ENCODE results near the gene AFAP1L1.

Gene AFAP1L1

DNA sequence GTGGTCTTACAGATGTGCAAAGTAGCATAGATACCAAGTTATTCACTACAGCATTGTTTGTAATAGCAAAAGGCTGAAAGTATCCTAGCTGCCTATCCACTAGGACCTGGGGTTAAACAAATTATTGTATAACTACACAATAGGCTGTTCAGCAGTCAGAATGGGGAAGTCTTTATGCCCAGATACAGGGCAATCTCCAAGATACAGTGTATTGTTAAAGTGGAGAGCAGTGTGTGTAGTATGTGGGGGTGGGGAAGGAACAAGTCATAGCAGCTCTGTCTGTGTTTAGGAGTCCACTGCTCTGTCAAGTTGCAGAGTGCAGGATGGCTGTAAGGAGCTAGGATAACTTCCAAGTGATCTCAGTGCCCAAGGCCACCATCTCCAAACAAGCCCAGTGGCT is 91.7 kb downstream of the AFAP1L1 start:
- Histone ChIP-seq H3K4me1 (ENCODE audit: control insufficient read depth in 1 of 2, insufficient read depth in 1 of 2, low read depth in 1 of 2, low read length in 1 of 2) (peaks cover 37 to 54% of the 10 kb centered on the region in 2 experiments), H3K4me3 (ENCODE audit: low read depth in 1 of 2, low read length in 1 of 2) (no peak overlapping the region), H3K27me3 (no peaks in the 10 kb centered on the region), H3K27ac (no peak overlapping the region), H3K36me3 (no peaks in the 10 kb centered on the region), H3K9me3 (no peaks in the 10 kb centered on the region)
- no peak for TF ChIP-seq CTCF (IDR thresholded peaks at IDR 0.05)

GRCh38 chr5:149363936-149364335 is 92.3 kb downstream of the AFAP1L1 start:
- Histone ChIP-seq H3K36me3 (no peaks in the 10 kb centered on the region), H3K4me1 (ENCODE audit: control insufficient read depth in 1 of 2, insufficient read depth in 1 of 2, low read depth in 1 of 2, low read length in 1 of 2) (peaks cover 32 to 48% of the 10 kb centered on the region in 2 experiments), H3K27me3 (no peaks in the 10 kb centered on the region), H3K4me3 (ENCODE audit: low read depth in 1 of 2, low read length in 1 of 2) (no peak overlapping the region), H3K9me3 (no peaks in the 10 kb centered on the region), H3K27ac (no peak overlapping the region)
- TF ChIP-seq CTCF (IDR thresholded peaks at IDR 0.05): no peak

DNA sequence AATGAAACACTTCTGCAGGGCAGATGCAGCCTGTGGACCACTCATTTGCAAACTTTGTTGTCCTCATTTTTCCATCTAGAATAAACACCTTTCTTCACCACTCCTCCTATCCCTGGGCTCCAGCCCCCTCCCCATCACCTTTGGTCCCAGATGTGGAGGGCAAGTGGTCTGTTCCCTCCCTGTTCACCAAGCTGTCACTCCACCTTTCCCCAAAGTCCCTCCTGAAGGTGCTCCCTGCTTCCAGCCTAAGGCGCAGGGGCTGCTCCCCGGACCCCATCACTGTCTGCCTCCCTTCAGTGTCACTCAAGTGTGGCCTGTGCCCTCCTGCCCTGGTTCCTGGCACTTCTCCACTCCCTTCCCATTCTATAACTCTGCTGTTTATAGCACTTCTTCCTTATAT is 93.1 kb downstream of the AFAP1L1 start:
- H3K9me3 ChIP-seq: no peaks in the 10 kb centered on the region
- no peak overlapping the region for H3K4me3 ChIP-seq (ENCODE audit: low read depth in 1 of 2, low read length in 1 of 2)
- H3K36me3 ChIP-seq: no peaks in the 10 kb centered on the region
- TF ChIP-seq CTCF (IDR thresholded peaks at IDR 0.05): no peak
- no peak overlapping the region for H3K27ac ChIP-seq
- H3K4me1 ChIP-seq (ENCODE audit: control insufficient read depth in 1 of 2, insufficient read depth in 1 of 2, low read depth in 1 of 2, low read length in 1 of 2): peaks cover 24 to 40% of the 10 kb centered on the region in 2 experiments
- no peaks in the 10 kb centered on the region for H3K27me3 ChIP-seq

- Histone ChIP-seq H3K4me3 (ENCODE audit: low read depth in 1 of 2, low read length in 1 of 2) (no peak overlapping the region), H3K27ac (no peak overlapping the region), H3K9me3 (no peaks in the 10 kb centered on the region), H3K36me3 (no peaks in the 10 kb centered on the region), H3K27me3 (no peaks in the 10 kb centered on the region), H3K4me1 (ENCODE audit: control insufficient read depth in 1 of 2, insufficient read depth in 1 of 2, low read depth in 1 of 2, low read length in 1 of 2) (peaks cover 17 to 33% of the 10 kb centered on the region in 2 experiments)
- TF ChIP-seq CTCF (IDR thresholded peaks at IDR 0.05): no peak
These were observed 93.8 kb downstream of the AFAP1L1 start for GRCh38 chr5:149365418-149365817.

- Histone ChIP-seq H3K27me3 (no peaks in the 10 kb centered on the region), H3K4me1 (ENCODE audit: control insufficient read depth in 1 of 2, insufficient read depth in 1 of 2, low read depth in 1 of 2, low read length in 1 of 2) (peaks cover 8 to 25% of the 10 kb centered on the region in 2 experiments), H3K9me3 (no peaks in the 10 kb centered on the region), H3K36me3 (no peaks in the 10 kb centered on the region), H3K4me3 (ENCODE audit: low read depth in 1 of 2, low read length in 1 of 2) (no peak overlapping the region), H3K27ac (no peak overlapping the region)
- no peak for TF ChIP-seq CTCF (IDR thresholded peaks at IDR 0.05)
These were observed 94.6 kb downstream of the AFAP1L1 start for GRCh38 chr5:149366169-149366729.

Data from neutrophil (primary cell).